Gastrocnemius medialis (tissue), 4 donors: ENCODE measurements around the gene PTPRQ. TPM values are rescaled to one million over a fixed set of nuclear protein-coding genes. Genes with fewer than 3 reads are reported as not detected.

Experiments
- ATAC-seq, 2 donors: fragments of 150-250 bp; one replicate each; pipeline ENCODE4 v1.9.1; 2016
- DNase-seq, 2 donors: peaks; one replicate each; pipeline ENCODE4 v3.0.0-alpha.2; 2019
- H3K27ac ChIP-seq, 4 donors: fragments of 200-600 bp; sonication (generic); 1 replicate in 1 of 4; 2 replicates in 3 of 4; pipeline ENCODE4 v1.5.1; 2016 to 2018; ENCODE audit warnings: mild to moderate bottlenecking in 2 of 4, moderate library complexity in 1 of 4
- H3K27me3 ChIP-seq, 3 donors: fragments of 200-600 bp; sonication (generic) in 2 of 3; 1 replicate in 1 of 3; 2 replicates in 2 of 3; pipeline versions ENCODE4 v1.5.1 to v1.6.0; 2016 to 2019; ENCODE audit warnings: mild to moderate bottlenecking in 1 of 3, moderate library complexity in 1 of 3
- H3K36me3 ChIP-seq, 2 donors: fragments of 200-600 bp; sonication (generic) in 1 of 2; one replicate each; pipeline ENCODE4 v1.5.1; 2017 to 2018
- H3K4me1 ChIP-seq, 2 donors: fragments of 200-600 bp; sonication (generic) in 1 of 2; one replicate each; pipeline ENCODE4 v1.5.1; 2016 to 2017; ENCODE audit warnings: mild to moderate bottlenecking in 2 of 2
- H3K4me3 ChIP-seq, 4 donors: fragments of 200-600 bp; sonication (generic) in 3 of 4; 1 replicate in 1 of 4; 2 replicates in 3 of 4; pipeline ENCODE4 v1.5.1; 2016 to 2019; ENCODE audit warnings: mild to moderate bottlenecking in 2 of 4
- H3K9me3 ChIP-seq, 3 donors: fragments of 200-600 bp; sonication (generic) in 2 of 3; 1 replicate in 1 of 3; 2 replicates in 2 of 3; pipeline ENCODE4 v1.5.1; 2016 to 2019
- CTCF ChIP-seq, 5 experiments: fragments of 450-650 bp in 3 of 5; fragments of 200-600 bp in 2 of 5; sonication (generic) in 2 of 5; IDR thresholded peaks in 4 of 5; conservative IDR thresholded peaks in 1 of 5; 1 replicate in 4 of 5; 2 replicates in 1 of 5; pipeline ENCODE4 v1.5.1; 2016 to 2019; ENCODE audit warnings: antibody characterized with exemption in 5 of 5, mild to moderate bottlenecking in 3 of 5, moderate library complexity in 3 of 5
- POLR2A ChIP-seq, 2 donors: fragments of 450-650 bp; IDR thresholded peaks; one replicate each; pipeline ENCODE4 v1.6.1; 2017; ENCODE audit warnings: antibody characterized with exemption in 2 of 2, mild to moderate bottlenecking in 2 of 2, moderate library complexity in 2 of 2
- in situ Hi-C, 4 donors: fragments of 200-750 bp; cut with MboI; loops; one replicate each; pipeline versions ENCODE4 v1.15.0 to v1.8.0; 2017; ENCODE audit warnings: low sequenced_read_pairs in 4 of 4
- intact Hi-C: fragments of 100-400 bp; cut with DNase I; formaldehyde crosslinking; loops from one replicate; pipeline ENCODE4 v1.15.1; 2023; ENCODE audit warnings: low total_unique reads
- total RNA-seq, 4 donors: library from RNA; depleted of rRNA; stranded (reverse); fragments of >200 nt; gene quantifications; one replicate each; pipeline versions ENCODE4 v1.1.0 to v1.2.3, GENCODE V29; 2016

Gene PTPRQ
- total RNA-seq, 4 donors from 2014 or later, result 0.02 to 0.91 (median 0.46) TPM; not detected in 1

- DNase-seq, result no peak
- H3K4me3 ChIP-seq, result peak overlapping the region in 1 of 4 donors; percentile 51
Observed at GRCh38 chr12:80714846-80715245, 270.8 kb downstream of the PTPRQ start.

GRCh38 chr12:80715713-80716249 is 271.7 kb downstream of the PTPRQ start:
- no peaks in the 10 kb centered on the region for H3K36me3 ChIP-seq

More at GRCh38 chr12:80714846-80715245, 270.8 kb downstream of the PTPRQ start:
- intact Hi-C loops, result loop anchor here (5.0 kb wide), 1 partner anchor 47 kb away; no protein-coding TSS in a partner anchor
- in situ Hi-C loops, result no loop called here
- Histone ChIP-seq H3K9me3 (no peaks in the 10 kb centered on the region), H3K4me1 (peaks cover 4 to 10% of the 10 kb centered on the region in 2 donors), H3K27me3 (peaks cover 0 to 4% (median 4%) of the 10 kb centered on the region in 3 donors), H3K27ac (peak overlapping the region; percentile 27 to 91 (median 79)), H3K36me3 (no peaks in the 10 kb centered on the region)
- TF ChIP-seq POLR2A (IDR thresholded peaks at IDR 0.05) (no peak), CTCF (IDR thresholded peaks at IDR 0.05 in 4 of 5, conservative IDR thresholded peaks at IDR 0.05 in 1 of 5) (no peak)
- no peak for ATAC-seq

GRCh38 chr12:80716696-80717469 is 272.8 kb downstream of the PTPRQ start, which contains the start of gene MYF5:
Gene MYF5 (plus strand): TSS chr12:80716912. CDS start chr12:80717064, 152 bp downstream.
- peak in 1 of 2 donors; percentile 24 for TF ChIP-seq POLR2A (IDR thresholded peaks at IDR 0.05)
- TF ChIP-seq CTCF (IDR thresholded peaks at IDR 0.05 in 4 of 5, conservative IDR thresholded peaks at IDR 0.05 in 1 of 5), result no peak
- peaks cover 0 to 5% (median 4%) of the 10 kb centered on the region in 3 donors for H3K27me3 ChIP-seq
- peak within 1 kb of the TSS in 2 of 4 donors; percentile 14 to 23 for H3K4me3 ChIP-seq
- DNase-seq, result no peak
- no peaks in the 10 kb centered on the region for H3K9me3 ChIP-seq
- H3K27ac ChIP-seq, result no peak within 1 kb of the TSS
- intact Hi-C loops (no loop called here), in situ Hi-C loops (no loop called here)
- no peaks in the 10 kb centered on the region for H3K36me3 ChIP-seq
- ATAC-seq, result no peak
- peaks cover 4 to 7% of the 10 kb centered on the region in 2 donors for H3K4me1 ChIP-seq

More at GRCh38 chr12:80715713-80716249, 271.7 kb downstream of the PTPRQ start:
- Histone ChIP-seq H3K4me1 (peaks cover 4 to 10% of the 10 kb centered on the region in 2 donors), H3K27ac (peak overlapping the region in 2 of 4 donors; percentile 5 to 7), H3K4me3 (peak overlapping the region in 1 of 4 donors; percentile 23), H3K27me3 (peaks cover 0 to 4% (median 4%) of the 10 kb centered on the region in 3 donors), H3K9me3 (no peaks in the 10 kb centered on the region)
- intact Hi-C loops (no loop called here), in situ Hi-C loops (no loop called here)
- DNase-seq (no peak), ATAC-seq (no peak)
- TF ChIP-seq CTCF (IDR thresholded peaks at IDR 0.05 in 4 of 5, conservative IDR thresholded peaks at IDR 0.05 in 1 of 5) (no peak), POLR2A (IDR thresholded peaks at IDR 0.05) (no peak)

GRCh38 chr12:80717856-80718255 is 273.8 kb downstream of the PTPRQ start:
- Histone ChIP-seq H3K27ac (no peak overlapping the region), H3K9me3 (no peaks in the 10 kb centered on the region), H3K4me3 (no peak overlapping the region), H3K27me3 (peaks cover 0 to 9% (median 4%) of the 10 kb centered on the region in 3 donors), H3K36me3 (no peaks in the 10 kb centered on the region), H3K4me1 (peaks cover 0 to 4% of the 10 kb centered on the region in 2 donors)
- intact Hi-C loops (no loop called here), in situ Hi-C loops (no loop called here)
- ATAC-seq, result no peak
- no peak for TF ChIP-seq POLR2A (IDR thresholded peaks at IDR 0.05)
- TF ChIP-seq CTCF (IDR thresholded peaks at IDR 0.05 in 4 of 5, conservative IDR thresholded peaks at IDR 0.05 in 1 of 5), result no peak
- DNase-seq, result no peak
